Brain microvascular endothelial cell (primary cell): ENCODE results near the gene PLPP3.

ENCODE experiments used
- DNase-seq: peaks from one replicate; pipeline ENCODE4 v3.0.0-alpha.2; 2020
- H3K27ac ChIP-seq: fragments of 250-450 bp; sonication (Bioruptor Pico); 2 replicates; pipeline ENCODE4 v1.5.1; 2020; ENCODE audit warnings: mild to moderate bottlenecking, moderate library complexity
- H3K27me3 ChIP-seq: fragments of 250-450 bp; sonication (Bioruptor Pico); replicated peaks from 2 replicates; pipeline ENCODE4 v1.5.1; 2020; ENCODE audit warnings: mild to moderate bottlenecking
- H3K36me3 ChIP-seq: fragments of 250-450 bp; sonication (Bioruptor Pico); replicated peaks from 2 replicates; pipeline ENCODE4 v1.5.1; 2020; ENCODE audit warnings: mild to moderate bottlenecking
- H3K4me3 ChIP-seq: 2 replicates; pipeline ENCODE4 v1.5.1; 2011; ENCODE audit warnings: low read depth, mild to moderate bottlenecking, control low read depth, low read length, moderate library complexity
- CTCF ChIP-seq: IDR thresholded peaks from 2 replicates; pipeline ENCODE4 v1.5.1; 2011; ENCODE audit warnings: low read depth, mild to moderate bottlenecking, moderate library complexity, low read length, control low read depth, inconsistent platforms; ENCODE audit errors: missing control alignments
- in situ Hi-C: cut with HindIII; loops from 2 replicates; pipeline ENCODE4 v1.10.0; 2017; ENCODE audit warnings: low sequenced_read_pairs, low pct_ligation_motif_present

PLPP3 gene

GRCh38 chr1:56573311-56573710 lies 6.1 kb downstream of the PLPP3 start:
- no peak for TF ChIP-seq CTCF
- in situ Hi-C loops, result no loop called here
- Histone ChIP-seq H3K27me3 (no peaks in the 10 kb centered on the region), H3K4me3 (no peak overlapping the region), H3K27ac (no peak overlapping the region), H3K36me3 (no peaks in the 10 kb centered on the region)
- no peak for DNase-seq

GRCh38 chr1:56572334-56573050 lies 6.9 kb downstream of the PLPP3 start:
- no peak for TF ChIP-seq CTCF
- H3K27me3 ChIP-seq, result no peaks in the 10 kb centered on the region
- in situ Hi-C loops, result no loop called here
- DNase-seq, result no peak
- no peak overlapping the region for H3K4me3 ChIP-seq
- no peak overlapping the region for H3K27ac ChIP-seq
- no peaks in the 10 kb centered on the region for H3K36me3 ChIP-seq

GRCh38 chr1:56571448-56571847 lies 7.9 kb downstream of the PLPP3 start:
- TF ChIP-seq CTCF, result no peak
- Histone ChIP-seq H3K27me3 (no peaks in the 10 kb centered on the region), H3K4me3 (no peak overlapping the region), H3K27ac (no peak overlapping the region), H3K36me3 (no peaks in the 10 kb centered on the region)
- in situ Hi-C loops, result no loop called here
- no peak for DNase-seq

DNA sequence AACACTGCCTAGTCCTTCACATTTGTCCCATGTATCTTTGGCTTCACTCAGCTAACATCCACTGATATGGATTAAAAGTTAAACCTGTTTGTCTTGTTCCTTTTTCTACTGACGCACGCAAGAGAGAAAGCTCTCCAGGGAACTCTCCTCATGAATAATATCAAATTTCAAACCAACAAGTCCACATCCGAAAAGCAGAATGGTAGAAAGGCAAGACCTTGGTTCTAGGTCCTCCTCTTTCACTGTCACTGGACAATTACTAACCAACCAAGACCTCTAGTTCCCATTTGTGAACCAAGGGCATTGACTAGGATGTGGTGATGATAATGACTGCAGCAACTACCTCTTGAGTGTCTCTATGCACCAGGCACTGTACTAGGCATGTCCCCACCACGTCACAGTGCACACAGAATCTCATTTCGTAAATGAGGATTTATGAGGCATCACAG lies 8.4 kb downstream of the PLPP3 start:
- no peak overlapping the region for H3K4me3 ChIP-seq
- no peak for TF ChIP-seq CTCF
- H3K27me3 ChIP-seq, result no peaks in the 10 kb centered on the region
- no peak overlapping the region for H3K27ac ChIP-seq
- in situ Hi-C loops, result no loop called here
- H3K36me3 ChIP-seq, result no peaks in the 10 kb centered on the region
- no peak for DNase-seq

DNA sequence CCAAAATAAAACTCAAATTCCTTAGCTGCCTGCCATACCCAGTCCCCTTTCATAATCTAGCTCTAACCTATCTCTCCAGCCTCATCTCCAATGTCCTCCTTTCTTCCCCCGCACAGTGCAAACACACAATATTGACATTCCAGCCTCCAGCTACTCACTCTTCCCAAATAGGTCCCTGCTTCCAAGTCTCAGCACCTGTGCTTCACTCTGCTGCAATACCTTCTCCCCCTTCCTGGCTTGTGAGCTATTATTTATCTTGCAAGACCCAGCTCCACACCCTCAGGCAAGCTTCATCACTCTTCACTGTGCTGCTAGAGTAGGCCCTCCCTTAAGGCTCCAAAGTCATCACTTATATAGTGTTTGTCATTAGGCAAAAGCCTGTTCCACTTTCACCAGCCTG lies 9.7 kb downstream of the PLPP3 start:
- no peak overlapping the region for H3K4me3 ChIP-seq
- in situ Hi-C loops, result no loop called here
- H3K27me3 ChIP-seq, result no peaks in the 10 kb centered on the region
- TF ChIP-seq CTCF, result no peak
- no peak overlapping the region for H3K27ac ChIP-seq
- no peaks in the 10 kb centered on the region for H3K36me3 ChIP-seq
- DNase-seq, result no peak

- no peak for DNase-seq
- Histone ChIP-seq H3K4me3 (no peak overlapping the region), H3K27ac (no peak overlapping the region), H3K36me3 (no peaks in the 10 kb centered on the region), H3K27me3 (no peaks in the 10 kb centered on the region)
- in situ Hi-C loops, result no loop called here
- TF ChIP-seq CTCF, result no peak
These were observed 12.4 kb downstream of the PLPP3 start for GRCh38 chr1:56566994-56567393.
